ACHN (cell line): ENCODE measurements around the gene AKR1E2.

Source experiments
- DNase-seq: peaks from one replicate; pipeline ENCODE4 v3.0.0-alpha.2; 2015
- in situ Hi-C: cut with HindIII; loops from 2 replicates; pipeline ENCODE4 v1.10.0; 2017; ENCODE audit warnings: low sequenced_read_pairs, low pct_ligation_motif_present, low pct_unique_long_range_greater_than_20kb

AKR1E2 gene

DNA sequence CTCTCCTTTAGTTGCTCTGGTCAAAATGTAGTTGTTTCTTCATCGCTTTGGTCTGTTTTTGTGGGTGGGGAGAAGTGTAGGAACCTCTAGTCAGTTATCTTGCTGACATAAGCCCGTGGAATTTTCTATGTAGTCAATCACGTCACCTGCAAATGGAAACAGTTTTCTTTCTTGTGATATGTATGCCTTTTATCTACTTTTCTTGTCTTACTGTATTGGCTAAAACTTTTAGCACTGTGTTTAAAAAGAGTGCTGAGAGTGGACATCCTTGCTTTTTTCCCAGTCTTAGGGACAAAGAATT lies 42.3 kb downstream of the AKR1E2 start:
- in situ Hi-C loops, result no loop called here
- no peak for DNase-seq

DNA sequence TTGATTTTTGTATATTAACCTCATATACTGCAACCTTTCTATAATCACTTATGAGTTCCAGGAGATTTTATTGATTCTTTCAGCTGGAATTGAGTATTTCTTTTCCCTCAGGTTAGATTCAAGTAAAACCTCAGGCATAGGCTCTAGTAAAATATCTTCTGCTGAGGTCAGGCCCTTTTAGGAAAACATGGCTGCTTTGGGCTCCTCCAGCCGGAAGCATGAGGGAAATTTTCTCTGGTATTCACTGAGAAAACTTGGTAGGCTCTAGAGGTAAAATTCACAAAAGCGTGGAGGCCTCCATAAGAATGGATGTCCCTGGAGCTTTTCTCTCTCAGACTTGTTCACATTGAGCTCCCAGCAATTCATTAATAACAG lies 56.7 kb downstream of the AKR1E2 start:
- in situ Hi-C loops, result no loop called here
- DNase-seq, result no peak

DNA sequence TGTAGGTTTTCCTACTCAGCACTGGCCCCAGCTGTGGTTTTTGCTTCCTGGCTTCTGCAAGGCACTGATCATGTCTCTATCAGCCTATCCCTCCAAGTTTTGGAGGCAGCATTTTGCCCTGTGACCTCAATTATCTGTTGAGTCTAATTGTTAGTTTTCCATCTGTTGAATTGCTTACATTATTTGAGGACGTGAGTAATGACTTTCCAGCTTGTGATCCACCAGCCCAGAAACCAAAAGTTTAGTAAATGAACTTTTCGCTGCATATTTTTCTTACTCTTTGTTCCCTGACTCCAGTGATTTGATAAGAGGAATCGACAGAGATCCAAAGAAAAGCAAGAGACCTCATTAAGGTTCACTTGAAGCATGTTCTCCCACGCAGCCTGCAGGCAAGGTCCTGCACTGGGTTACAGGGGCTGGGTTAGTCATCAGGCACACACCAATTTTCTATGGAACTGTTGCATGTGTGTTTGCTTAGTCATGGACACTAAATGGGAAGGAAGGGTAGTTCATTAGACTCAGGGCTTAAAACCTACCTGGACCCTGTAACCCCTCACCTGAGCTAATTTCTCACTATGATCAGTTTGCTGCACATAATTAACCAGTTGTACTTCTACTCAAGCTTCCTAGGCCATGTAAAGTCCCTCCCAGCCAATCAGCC lies 57.2 kb downstream of the AKR1E2 start:
- in situ Hi-C loops, result no loop called here
- DNase-seq, result no peak

DNA sequence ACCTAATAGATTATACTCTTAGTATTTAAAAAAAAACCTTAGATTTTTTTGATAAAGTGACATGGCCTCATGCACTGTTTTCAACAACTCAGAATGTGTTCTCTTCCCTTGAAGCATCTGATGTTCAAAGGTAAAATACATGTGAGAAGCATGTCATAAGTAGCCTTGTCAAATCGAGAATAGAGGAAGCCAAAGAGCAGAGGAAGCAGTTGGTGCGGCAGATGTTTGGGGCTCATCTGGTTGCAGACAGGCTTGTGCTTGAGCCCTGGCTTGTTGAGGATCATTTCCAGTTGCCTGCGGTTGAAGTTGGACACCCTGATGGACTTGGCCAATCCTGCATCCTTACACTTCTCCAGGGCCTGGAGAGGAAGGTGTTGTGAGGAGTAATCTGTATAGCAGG lies 59.2 kb downstream of the AKR1E2 start:
- no peak for DNase-seq
- in situ Hi-C loops, result no loop called here

DNA sequence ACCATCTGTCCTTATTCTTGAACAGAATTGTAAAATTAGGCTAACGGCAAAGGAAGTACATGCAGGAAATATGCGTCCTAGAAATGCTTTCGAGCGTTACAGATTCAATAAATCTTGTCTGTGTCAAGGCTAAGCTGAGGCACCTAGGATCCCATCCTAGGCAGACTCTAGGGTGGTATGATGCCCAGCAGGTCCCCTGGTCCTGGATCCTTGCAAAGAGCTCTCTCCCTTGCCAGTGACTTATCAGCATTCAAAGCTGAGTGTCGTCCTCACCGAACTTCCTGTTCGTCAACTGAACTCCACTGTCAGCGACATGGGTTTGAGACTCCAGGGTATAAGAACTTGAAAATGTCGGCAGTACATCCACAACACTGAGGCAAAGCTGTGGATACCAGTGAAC lies 61.5 kb downstream of the AKR1E2 start:
- no peak for DNase-seq
- in situ Hi-C loops, result no loop called here

DNA sequence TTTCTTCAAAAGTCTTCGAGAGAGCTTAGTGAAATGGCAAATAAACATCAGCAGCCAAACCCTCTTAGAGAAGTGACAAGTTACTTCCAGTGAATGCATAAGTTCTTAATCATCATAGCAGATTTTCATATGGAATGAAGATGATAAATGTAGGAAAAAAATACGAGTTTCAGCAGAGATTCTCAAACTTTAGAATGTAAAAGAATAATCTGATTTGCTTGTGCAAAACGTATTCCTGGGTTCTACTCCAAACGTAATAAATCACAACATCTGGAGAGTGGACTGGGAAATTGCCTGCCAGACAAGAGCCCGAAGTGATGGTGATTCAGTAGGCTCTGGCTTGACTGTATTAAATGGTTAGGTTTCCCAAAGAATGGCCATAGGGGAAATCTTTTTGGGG lies 62.2 kb downstream of the AKR1E2 start:
- in situ Hi-C loops, result no loop called here
- DNase-seq, result no peak

DNA sequence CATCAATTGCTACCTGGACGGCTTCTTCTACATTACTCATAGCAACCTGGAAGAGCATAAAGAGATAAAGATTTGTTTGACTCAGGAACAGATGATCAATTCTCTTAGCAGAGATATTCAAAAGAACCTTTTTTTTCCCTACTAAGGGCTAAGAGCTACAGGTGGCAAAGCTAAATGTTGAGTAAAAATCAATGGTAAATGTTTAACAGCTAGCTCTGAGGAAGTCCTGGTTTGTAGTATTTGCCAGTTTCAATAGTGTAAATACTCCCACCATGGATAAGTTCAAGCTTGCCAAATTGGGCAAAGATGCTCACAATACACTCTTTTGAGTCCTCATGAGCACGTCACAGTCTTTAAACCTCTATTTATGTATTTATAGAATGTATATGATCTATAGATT lies 64.0 kb downstream of the AKR1E2 start:
- in situ Hi-C loops, result no loop called here
- no peak for DNase-seq

DNA sequence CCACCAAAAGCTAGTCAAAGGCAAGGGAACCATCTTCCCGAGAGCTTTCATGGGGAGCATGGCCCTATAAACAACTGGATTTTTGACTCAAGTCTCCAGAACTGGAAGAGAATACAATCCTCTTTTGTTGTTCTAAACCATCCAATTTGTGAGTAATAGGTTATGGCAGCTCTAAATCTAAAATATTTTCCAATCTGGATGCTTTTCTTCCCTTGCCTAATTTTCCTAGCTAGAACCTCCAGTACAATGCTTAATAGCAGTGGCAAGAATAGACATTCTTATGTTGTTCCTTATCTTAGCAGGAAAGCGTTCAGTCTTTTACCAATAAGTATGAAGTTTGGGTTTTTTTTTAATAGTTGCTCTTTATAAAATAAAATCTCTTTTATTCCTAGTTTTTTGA lies 66.7 kb downstream of the AKR1E2 start:
- in situ Hi-C loops, result no loop called here
- DNase-seq, result no peak

DNA sequence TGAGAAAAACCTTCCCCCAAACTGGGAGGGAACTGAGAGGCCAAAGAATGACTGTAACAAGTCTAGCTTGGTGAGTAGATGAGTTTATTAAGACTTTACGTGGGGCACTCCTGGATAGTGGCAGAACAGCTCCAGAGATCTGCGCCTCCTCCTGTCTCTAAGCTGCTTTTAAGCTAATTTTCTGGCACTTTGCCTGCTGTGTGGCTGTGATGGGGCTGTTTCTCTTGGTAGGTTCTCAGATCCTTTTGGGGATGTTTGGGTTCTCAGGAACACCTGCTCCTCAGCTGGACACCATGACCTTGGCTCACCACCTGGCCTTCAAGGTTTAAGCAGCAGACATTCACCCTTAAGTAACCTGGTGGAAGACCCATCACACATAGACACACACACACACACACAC lies 68.3 kb downstream of the AKR1E2 start:
- in situ Hi-C loops, result no loop called here
- no peak for DNase-seq
